Stimulated activated CD8-positive, alpha-beta memory T cell treated with anti-CD3 and anti-CD28 coated beads, Interleukin-7, amount 100 ng/mL, for 4 hours (primary cell): ENCODE results near the gene GRID2.

ENCODE experiments used
- DNase-seq, 2 donors: peaks; one replicate each; pipeline ENCODE4 v3.0.0-alpha.2; 2020; ENCODE audit warnings: low read depth in 2 of 2

Gene GRID2

DNA sequence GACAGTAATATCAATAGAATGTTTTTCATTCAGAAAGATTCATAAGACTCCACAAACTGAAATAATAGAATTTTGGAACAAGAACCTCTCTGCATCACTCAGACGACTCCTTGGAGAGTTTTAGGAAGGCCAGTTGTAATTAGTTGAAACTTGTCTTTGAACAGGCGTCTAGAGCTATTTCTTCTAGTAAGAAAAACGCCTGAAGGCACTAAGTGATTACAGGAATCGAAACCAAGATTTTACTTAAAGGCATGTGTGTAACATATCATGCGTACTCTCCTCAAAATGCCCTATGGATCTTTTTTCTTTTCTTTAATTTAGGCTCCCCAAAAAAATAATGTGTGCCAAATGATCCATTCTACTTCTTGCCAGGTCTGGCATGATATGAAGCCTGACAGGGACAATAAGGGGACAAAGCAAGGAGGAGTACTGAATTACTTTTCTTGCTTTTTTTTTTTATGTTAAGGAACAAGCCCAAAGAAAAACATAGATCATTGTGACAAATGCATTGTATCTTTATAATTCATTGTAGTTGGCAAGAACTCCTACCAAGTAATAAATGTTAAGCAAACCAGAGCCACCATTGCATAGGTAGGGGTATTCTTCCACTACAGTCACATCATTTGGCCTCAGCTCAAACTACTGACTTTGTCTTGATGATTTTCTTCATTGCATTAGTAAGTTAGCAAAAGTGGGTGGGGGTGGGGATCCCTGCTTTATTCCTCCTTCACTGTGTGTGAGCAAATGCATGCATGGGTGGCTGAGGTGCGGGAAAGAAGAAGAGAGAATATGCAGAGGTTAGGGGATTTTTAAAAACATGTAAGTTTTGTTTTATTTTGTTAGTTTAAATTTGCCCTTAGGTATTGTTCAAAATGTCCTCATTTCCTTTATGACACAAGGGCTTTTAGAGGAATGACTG, 1444.9 kb downstream of the GRID2 start:
- DNase-seq, result no peak

DNA sequence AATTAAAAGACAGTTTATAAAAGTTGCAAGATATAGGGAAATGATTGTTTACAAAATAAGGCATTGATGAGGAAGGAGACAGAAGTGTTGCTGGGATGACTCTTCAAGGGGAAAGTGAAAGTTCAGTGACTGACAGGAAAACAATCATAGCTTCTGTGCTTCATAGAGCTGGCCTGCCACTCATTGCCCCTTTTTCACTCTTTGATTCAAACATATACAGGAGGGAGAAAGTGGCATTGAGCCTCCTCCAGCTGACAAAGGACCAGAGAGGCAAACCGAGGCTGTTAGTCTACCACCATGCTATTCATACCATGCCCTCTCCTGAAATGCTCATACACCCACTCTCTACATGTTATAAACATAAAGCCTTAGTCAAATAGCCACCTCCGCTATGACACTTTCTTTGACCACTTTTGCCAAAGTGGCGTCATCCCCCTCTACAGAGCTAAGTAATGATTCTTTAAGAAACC, 1445.6 kb downstream of the GRID2 start:
- no peak for DNase-seq

- no peak for DNase-seq
These were observed 1447.6 kb downstream of the GRID2 start for GRCh38 chr4:93751411-93751810.

DNA sequence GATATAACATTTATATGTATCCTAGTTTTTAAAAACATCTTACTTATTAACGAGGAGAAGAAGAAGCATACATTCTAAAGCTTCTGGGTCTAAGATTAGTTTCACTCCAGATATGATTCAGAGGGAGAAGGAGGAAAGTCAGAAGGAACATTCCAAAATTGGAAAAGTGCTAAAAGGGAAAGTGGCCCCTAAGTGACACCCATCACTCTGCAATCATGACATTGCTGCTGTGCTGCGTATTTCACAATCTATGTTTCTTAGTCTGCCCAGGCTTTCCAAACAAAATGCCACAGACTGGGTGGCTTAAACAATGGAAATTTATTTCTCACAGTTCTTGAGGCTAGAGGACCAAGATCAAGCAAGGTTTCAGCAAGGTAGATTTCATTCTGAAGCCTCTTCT, 1452.3 kb downstream of the GRID2 start:
- DNase-seq, result no peak

- no peak for DNase-seq
These were observed 1455.7 kb downstream of the GRID2 start for GRCh38 chr4:93759506-93759905.

DNA sequence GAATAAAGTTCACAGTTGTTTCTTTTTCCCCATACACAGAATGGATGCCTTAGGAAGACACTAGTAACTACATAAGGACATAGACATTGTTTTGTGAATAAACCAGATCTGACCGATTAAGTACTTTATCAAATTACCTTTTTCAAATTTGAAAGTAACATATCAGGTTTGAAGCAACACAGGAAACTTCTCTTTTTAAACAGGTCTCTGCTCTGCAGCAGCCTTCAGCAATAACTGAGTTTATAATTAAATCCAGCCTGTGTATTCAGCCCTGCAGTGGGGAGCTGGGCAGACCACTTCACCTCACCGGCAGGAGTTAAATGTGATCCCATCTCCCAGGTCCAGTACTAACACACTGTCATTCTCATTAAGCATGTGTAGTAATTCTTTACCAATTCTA, 1456.5 kb downstream of the GRID2 start:
- no peak for DNase-seq

GRCh38 chr4:93761286-93761685, 1457.5 kb downstream of the GRID2 start:
- DNase-seq, result no peak

DNA sequence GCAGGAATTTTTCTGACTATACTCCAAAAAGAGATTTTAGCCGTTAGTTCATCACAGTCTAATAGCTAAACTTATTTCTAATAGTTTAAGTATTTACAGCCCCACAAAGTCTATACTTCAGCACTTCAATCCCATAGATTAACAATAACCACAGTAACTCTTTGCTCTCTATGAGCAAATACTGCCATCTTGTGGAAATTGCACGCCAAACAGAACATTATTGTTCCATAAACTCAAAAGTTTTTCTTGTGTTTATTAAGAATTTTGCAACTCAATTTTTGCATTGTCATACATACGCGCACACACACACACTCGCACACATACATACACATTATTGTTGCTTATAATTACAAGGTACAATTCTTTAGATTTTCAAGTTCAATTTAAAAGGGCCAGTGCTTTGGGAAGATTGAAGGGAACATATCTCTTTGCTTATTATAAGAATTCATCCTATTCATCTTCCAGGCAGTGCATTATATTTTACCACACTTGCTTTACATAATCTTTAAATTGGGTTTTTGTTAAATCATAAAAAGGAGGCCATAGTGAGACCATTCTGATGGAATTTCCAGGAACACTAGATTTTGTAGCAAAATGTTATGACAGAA, 1461.0 kb downstream of the GRID2 start:
- no peak for DNase-seq

GRCh38 chr4:93767917-93768316, 1464.2 kb downstream of the GRID2 start:
- DNase-seq, result no peak

DNA sequence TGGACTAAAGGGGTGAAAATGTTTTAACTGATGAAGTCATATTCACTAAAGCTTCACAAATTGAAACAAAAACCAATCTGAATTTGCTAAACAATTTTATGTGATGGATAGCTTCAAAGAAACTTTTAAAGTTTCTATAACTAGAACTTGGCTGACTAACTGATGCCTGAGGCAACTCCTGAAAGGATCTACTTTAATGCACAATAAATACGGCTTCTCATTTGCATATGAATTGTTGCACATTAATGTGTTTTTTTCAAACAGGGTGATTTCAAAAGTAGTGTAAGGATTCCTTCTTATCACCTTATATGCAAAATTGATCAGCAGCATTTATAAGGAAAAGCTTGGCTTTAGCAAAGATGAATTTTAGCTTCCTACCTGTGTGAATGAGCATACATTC, 1466.4 kb downstream of the GRID2 start:
- no peak for DNase-seq

DNA sequence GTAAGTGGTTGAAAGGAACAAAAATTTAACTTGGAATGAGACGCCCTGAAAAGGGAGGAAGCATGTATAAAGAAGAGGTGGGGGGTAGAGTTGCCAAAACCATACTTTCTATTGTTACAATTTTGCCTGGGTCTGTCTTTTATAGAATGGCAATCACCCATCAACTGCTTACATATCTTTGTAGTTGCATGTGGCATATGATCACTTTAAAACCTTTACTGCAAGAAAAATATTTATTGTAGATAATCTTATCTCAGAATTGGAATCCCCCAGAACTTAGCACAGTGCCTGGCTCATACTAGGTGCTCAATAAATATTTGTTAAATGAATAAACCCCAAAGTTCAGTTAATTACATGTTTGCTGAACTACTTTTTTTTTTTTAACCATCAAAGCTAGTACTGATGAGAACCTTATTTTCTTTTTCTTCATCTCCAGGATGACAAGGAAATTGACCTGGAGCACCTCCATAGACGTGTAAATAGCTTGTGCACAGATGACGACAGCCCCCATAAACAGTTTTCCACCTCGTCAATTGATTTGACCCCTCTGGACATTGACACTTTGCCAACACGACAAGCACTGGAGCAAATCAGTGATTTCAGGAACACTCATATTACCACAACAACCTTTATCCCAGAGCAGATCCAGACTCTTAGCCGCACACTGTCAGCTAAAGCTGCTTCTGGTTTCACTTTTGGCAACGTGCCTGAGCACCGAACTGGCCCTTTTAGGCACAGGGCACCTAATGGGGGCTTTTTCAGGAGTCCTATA, 1468.1 kb downstream of the GRID2 start:
- no peak for DNase-seq

- no peak for DNase-seq
These were observed 1469.1 kb downstream of the GRID2 start for GRCh38 chr4:93772858-93773257.

- DNase-seq, result no peak
These were observed 1471.8 kb downstream of the GRID2 start for GRCh38 chr4:93775551-93775950.

GRCh38 chr4:93776386-93777080, 1472.8 kb downstream of the GRID2 start:
- no peak for DNase-seq

DNA sequence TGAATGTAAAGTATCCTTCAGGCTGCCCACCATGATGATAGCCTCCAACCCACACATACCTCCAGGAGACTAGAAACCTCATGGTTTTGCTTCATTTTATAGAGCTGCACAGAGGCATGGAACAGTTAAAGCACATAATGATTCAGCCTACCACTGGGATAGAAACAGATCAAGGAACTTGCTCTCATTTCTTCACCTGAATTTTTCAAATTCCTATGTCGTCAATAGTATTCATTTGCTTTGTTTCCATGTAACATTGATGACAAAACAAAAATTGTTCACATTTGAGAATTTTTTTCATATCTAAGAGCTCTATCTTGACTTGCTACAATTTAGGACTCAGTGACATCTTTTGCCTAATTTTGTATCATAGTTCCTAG, 1473.3 kb downstream of the GRID2 start:
- no peak for DNase-seq

DNA sequence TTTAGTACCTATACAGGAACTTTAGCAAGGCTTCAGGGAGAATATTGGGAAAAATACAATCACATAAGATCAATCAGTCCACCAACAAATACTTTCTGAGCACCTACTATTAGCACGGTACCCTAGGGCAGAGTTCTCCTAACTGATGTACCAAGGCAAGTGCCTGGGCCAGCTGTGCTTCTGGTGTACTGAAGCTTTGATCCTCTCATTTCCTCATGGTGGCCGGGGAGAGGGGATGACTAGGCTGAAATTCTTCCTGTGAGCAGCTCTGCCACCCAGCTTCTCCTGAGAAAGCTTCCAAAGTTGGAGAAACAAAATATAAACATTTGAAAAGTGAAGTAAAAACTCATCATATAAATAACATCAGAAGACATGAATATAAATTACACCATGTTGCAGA, 1475.5 kb downstream of the GRID2 start:
- no peak for DNase-seq

DNA sequence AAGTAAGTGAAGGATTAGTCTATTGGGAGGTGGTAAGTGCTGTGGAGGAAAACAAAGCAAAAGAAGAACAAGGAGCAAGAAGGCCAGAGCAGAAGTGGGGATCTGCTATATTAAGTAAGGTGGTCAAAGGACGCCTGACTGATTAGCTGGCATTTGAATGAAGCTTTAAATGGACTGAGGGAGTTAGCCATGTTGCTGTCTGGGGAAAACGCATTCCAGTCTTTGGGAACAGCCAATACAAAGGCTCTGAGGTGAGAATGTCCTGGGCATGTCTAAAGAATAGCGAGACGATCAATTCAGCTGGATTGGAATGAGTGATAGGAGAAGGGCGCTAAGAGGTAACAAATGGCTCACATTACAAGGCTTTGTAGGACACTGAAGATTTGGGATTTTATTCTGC, 1476.3 kb downstream of the GRID2 start:
- DNase-seq, result no peak

DNA sequence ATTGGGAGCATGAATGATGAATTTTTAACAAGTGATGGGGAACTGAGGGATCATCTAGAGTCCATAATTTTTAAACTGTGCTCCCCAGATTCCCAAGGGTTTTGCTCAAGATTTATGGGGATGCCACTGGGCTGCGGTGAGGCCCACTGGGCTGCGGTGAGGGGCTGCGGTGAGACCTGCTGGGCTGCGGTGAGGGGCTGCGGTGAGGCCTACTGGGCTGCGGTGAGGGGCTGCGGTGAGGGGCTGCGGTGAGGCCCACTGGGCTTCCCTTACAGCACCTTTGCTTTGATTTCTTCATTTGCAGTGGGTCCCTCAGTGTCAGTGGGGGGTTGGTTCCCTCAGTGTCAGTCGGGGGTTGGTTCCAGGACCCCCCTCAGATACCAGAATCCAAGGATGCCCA, 1477.4 kb downstream of the GRID2 start:
- DNase-seq, result no peak

DNA sequence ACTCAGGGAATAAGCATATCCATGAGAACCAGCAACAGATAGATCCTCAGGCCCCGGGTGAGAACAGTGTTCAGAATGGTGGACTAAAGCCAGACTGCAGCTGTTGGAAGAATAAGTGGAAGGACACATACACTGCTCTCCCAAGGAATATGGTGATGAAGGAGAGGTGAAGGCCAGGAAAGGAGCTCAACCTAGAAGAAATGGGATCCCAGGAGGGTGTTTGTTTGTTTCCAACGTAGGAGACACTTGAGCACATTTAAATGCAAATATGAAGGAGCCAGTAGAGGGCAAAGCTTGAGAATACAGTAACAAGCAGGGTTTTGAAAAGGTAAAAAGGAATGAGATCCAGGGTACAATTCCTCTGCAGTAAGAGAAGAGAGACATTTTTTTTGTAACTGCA, 1482.4 kb downstream of the GRID2 start:
- no peak for DNase-seq

DNA sequence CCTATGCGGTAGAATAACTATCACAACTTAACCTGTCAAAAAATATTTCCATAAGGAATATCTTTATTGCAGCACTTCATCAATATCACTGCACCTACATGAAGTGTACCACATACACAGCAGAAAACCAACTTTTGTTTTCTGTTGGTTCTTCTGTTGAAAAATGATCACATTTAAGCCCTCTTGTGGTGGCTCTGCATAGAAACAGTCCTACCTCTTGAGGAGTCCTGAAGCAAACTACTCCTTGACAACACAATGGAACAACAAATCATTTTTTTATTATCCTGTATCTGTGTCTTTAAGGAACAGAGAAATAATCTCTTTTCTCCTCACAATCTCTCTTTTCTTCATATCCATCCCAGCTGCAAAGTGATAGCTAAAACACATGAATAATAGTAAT, 1484.9 kb downstream of the GRID2 start:
- no peak for DNase-seq

DNA sequence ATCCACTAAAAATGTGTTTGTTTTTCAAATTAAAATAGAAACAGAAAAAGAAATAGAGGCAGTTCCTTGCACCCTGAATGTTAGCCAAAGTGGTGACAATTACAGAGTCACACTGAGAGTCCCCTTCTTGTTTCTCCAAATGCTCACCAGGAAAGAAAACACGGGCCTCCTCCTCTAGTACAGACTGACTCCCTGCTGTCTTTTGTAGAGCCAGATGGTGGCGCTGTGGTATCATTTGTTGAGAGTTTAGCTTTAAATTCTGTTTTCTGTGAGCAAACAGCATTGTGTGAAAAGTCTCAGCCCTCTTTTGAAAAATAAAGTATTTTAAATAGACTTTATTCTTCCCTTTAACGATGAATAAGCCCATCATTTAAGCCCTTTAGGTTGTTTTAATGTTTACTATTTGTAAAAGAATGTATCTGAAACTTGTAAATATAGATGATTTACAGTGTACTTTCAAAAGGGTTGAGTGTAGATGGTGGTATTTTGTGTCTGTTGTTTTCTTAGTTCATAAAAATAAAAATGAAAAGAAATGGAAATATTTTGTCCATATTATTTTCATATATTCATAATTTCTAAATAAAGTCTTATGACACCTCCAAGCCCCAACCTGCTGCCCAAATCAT, 1487.9 kb downstream of the GRID2 start:
- DNase-seq, result no peak
